Adrenal gland (tissue), 12 donors: Measurements from ENCODE around the gene AGBL2. TPM values are rescaled to one million over a fixed set of nuclear protein-coding genes. Genes with fewer than 3 reads are reported as not detected.

Experiments used
- DNase-seq, 7 donors: peaks; one replicate each; pipeline ENCODE4 v3.0.0-alpha.2; 2019 to 2020
- H3K27ac ChIP-seq, 5 donors: fragments of 200-600 bp; sonication (generic) in 4 of 5; 1 replicate in 3 of 5; 2 replicates in 2 of 5; pipeline versions ENCODE4 v1.5.1 to v1.8.0; 2016 to 2020; ENCODE audit warnings: mild to moderate bottlenecking in 1 of 5
- H3K27me3 ChIP-seq: fragments of 200-600 bp; 2 replicates; pipeline ENCODE4 v1.8.0; 2021
- H3K36me3 ChIP-seq, 2 donors: fragments of 200-600 bp; replicated peaks in 1 of 2; 1 replicate in 1 of 2; 2 replicates in 1 of 2; pipeline versions ENCODE4 v1.5.1 to v1.8.0; 2018 to 2022
- H3K4me1 ChIP-seq, 2 donors: fragments of 200-600 bp; replicated peaks in 1 of 2; 1 replicate in 1 of 2; 2 replicates in 1 of 2; pipeline versions ENCODE4 v1.5.1 to v1.8.0; 2018 to 2021
- H3K4me3 ChIP-seq, 4 donors: fragments of 200-600 bp; sonication (generic) in 3 of 4; one replicate each; pipeline ENCODE4 v1.5.1; 2016 to 2018
- H3K9me3 ChIP-seq, 3 donors: fragments of 200-600 bp; sonication (generic) in 1 of 3; replicated peaks in 1 of 3; 1 replicate in 2 of 3; 2 replicates in 1 of 3; pipeline versions ENCODE4 v1.5.1 to v1.8.0; 2016 to 2021
- CTCF ChIP-seq, 6 experiments: fragments of 450-650 bp in 4 of 6; fragments of 200-600 bp in 2 of 6; sonication (generic) in 1 of 6; IDR thresholded peaks; 1 replicate in 5 of 6; 2 replicates in 1 of 6; pipeline versions ENCODE4 v1.5.1 to v1.8.0; 2016 to 2021; ENCODE audit warnings: antibody characterized with exemption in 6 of 6, mild to moderate bottlenecking in 2 of 6, moderate library complexity in 1 of 6
- POLR2A ChIP-seq, 2 donors: fragments of 450-650 bp; IDR thresholded peaks; one replicate each; pipeline ENCODE4 v1.6.1; 2017; ENCODE audit warnings: antibody characterized with exemption in 2 of 2, mild to moderate bottlenecking in 2 of 2, moderate library complexity in 1 of 2
- WGBS, 4 donors: extraction: QIAGEN DNeasy Blood & Tissue Kit in 2 of 4; methylation state at CpG; one replicate each; pipeline versions ENCODE4 v1.1.5 to v1.1.7; 2013 to 2017; 5-methylcytosine and 5-hydroxymethylcytosine counted together
- intact Hi-C, 2 donors: fragments of 100-400 bp; cut with DNase I; formaldehyde crosslinking; loops; one replicate each; pipeline versions ENCODE4 v1.14.1 to v1.15.0; 2022 to 2023
- polyA plus RNA-seq, 3 donors: library from polyadenylated mRNA; stranded (reverse); fragments of 200-250 nt in 2 of 3; fragments of 350-450 nt in 1 of 3; fragmentation: Illumina TruSeq in 1 of 3; extraction: RNeasy Lipid Tissue Mini Kit (QIAGEN cat#74804) in 1 of 3; gene quantifications; one replicate each; pipeline ENCODE4 v1.2.3, GENCODE V29; 2013 to 2014
- total RNA-seq, 9 donors: library from RNA; depleted of rRNA in 4 of 9; stranded (reverse); fragments of >200 nt in 4 of 9; fragments of 120-200 nt in 1 of 9; fragmentation: NEBNext Ultra II Directional in 1 of 9; extraction: Animal tissue kit (Norgen Biotek cat#: 25700) in 1 of 9; gene quantifications; one replicate each; pipeline versions ENCODE4 v1.1.0 to v1.2.4, GENCODE V29; 2013 to 2023
- donor health status: healthy with polysubstance abuse.
- donor health status: Bipolar disorder and iron deficiency.
- donor health status: DM: yes; HTN: yes; CAD: no.
- donor health status: DM: no; HTN: no; CAD: no.
- donor health status: DM: no; HTN: no; CAD: no.
- donor health status: DM: yes; HTN: yes; CAD: no.

AGBL2 gene
- total and polyA plus RNA-seq, 12 donors: 0.18 to 11.3 (median 3.4) TPM

GRCh38 chr11:47626234-47626633 lies 88.9 kb downstream of the AGBL2 start:
- intact Hi-C loops: loop anchor here in 1 of 2 donors (10.0 kb wide), 1 partner anchor 209 kb away; no protein-coding TSS in a partner anchor
- WGBS, 4 donors: 87 to 98% (median 93%) methylated on average over 8 of the region's 8 CpGs
- H3K4me3 ChIP-seq: no peak overlapping the region
- no peaks in the 10 kb centered on the region for H3K27me3 ChIP-seq
- TF ChIP-seq POLR2A (IDR thresholded peaks at IDR 0.05) (no peak), CTCF (IDR thresholded peaks at IDR 0.05) (no peak)
- no peak overlapping the region for H3K27ac ChIP-seq
- no peak for DNase-seq
- H3K4me1 ChIP-seq: no peaks in the 10 kb centered on the region
- no peaks in the 10 kb centered on the region for H3K9me3 ChIP-seq
- H3K36me3 ChIP-seq: peaks cover 0 to 94% of the 10 kb centered on the region in 2 donors

DNA sequence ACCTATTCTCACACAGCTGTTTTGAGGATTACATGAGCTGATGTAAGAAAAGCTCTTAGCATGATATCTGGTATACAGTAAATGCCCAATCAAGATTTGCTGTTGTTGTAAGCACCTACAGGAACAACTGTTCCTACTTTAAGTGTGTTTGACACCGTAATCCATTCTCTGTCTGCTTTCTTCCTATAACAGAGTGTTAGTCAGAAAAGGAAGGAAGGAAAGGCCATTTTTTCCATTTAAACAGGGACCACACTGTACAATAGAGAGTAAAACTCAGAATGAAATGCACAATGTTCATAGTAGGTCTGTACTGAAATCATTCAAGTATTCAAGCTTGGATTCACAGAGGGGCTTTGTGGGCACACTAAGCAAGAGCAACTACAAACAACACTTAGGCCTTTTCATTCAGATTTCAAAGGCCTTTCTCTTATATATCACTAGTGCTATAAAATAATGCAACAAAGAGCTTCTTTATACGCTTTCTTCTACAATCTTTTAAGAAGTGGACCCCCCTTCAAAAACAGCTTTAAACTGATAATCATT lies 94.3 kb downstream of the AGBL2 start:
- 85 to 94% (median 88%) methylated on average over 2 of the region's 2 CpGs for WGBS, 4 donors
- H3K36me3 ChIP-seq: peaks cover 0 to 70% of the 10 kb centered on the region in 2 donors

GRCh38 chr11:47617417-47617809 lies 97.8 kb downstream of the AGBL2 start:
- peak overlapping the region; percentile 13 to 31 (median 30) for H3K27ac ChIP-seq
- intact Hi-C loops: no loop called here
- TF ChIP-seq CTCF (IDR thresholded peaks at IDR 0.05) (no peak), POLR2A (IDR thresholded peaks at IDR 0.05) (no peak)
- DNase-seq: peak in 1 of 7 donors; percentile 34
- 30 to 42% (median 36%) methylated on average over 3 of the region's 3 CpGs for whole genome bisulfite sequencing, 4 donors
- H3K9me3 ChIP-seq: no peaks in the 10 kb centered on the region
- H3K4me1 ChIP-seq: peaks cover 0 to 10% of the 10 kb centered on the region in 2 donors
- no peak overlapping the region for H3K4me3 ChIP-seq
- H3K27me3 ChIP-seq: no peaks in the 10 kb centered on the region
- peaks cover 0 to 38% of the 10 kb centered on the region in 2 donors for H3K36me3 ChIP-seq

More for the DNA sequence above, 94.3 kb downstream of the AGBL2 start:
- intact Hi-C loops: loop anchor here in 1 of 2 donors (10.0 kb wide), 1 partner anchor 214 kb away; no protein-coding TSS in a partner anchor
- Histone ChIP-seq H3K27me3 (no peaks in the 10 kb centered on the region), H3K27ac (no peak overlapping the region), H3K4me3 (no peak overlapping the region), H3K4me1 (peaks cover 0 to 10% of the 10 kb centered on the region in 2 donors), H3K9me3 (no peaks in the 10 kb centered on the region)
- DNase-seq: no peak
- no peak for TF ChIP-seq POLR2A (IDR thresholded peaks at IDR 0.05)
- TF ChIP-seq CTCF (IDR thresholded peaks at IDR 0.05): no peak

DNA sequence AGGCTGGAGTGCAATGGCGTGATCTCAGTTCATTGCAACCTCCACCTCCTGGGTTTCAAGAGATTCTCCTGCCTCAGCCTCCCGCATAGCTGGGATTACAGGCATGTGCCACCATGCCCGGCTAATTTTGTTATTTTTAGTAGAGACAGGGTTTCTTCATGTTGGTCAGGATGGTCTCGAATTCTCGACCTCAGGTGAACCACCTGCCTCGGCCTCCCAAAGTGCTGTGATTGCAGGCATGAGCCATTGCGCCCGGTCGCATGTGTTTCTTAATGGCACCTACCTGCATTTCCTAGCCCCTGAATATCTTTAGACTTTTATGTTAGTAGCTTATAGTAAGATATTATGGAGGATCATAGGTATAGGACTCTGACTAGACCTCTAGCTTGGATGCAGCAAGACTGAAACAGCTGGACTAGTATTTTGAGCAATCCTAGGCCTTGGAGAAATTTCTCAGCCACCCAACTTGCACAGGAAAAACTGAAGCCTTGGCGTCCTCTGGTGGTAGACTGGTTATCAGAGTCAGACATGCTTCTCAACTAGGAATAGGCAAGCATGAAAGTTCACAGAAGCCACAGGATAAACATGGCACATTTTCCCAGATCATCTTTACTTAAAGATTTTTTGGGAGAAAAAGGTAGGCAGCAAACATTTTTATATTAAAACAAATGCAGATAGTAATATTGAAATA lies 98.3 kb downstream of the AGBL2 start:
- intact Hi-C loops: no loop called here
- Histone ChIP-seq H3K4me3 (no peak overlapping the region), H3K4me1 (peaks cover 0 to 10% of the 10 kb centered on the region in 2 donors), H3K36me3 (peaks cover 0 to 33% of the 10 kb centered on the region in 2 donors), H3K27me3 (no peaks in the 10 kb centered on the region), H3K27ac (peak overlapping the region in 4 of 5 donors; percentile 13 to 30 (median 24)), H3K9me3 (no peaks in the 10 kb centered on the region)
- TF ChIP-seq POLR2A (IDR thresholded peaks at IDR 0.05): no peak
- TF ChIP-seq CTCF (IDR thresholded peaks at IDR 0.05): peak; percentile 53 to 93 (median 78)
- 78 to 86% (median 84%) methylated on average over 10 of the region's 10 CpGs for WGBS, 4 donors
- peak; percentile 71 to 85 (median 78) for DNase-seq
